RPMI7951 (cell line): Measurements from ENCODE around the gene TRIM39. TPM values are rescaled to one million over a fixed set of nuclear protein-coding genes. Genes with fewer than 3 reads are reported as not detected.
A peak's percentile ranks its signal among the peaks of the same experiment; 100 is the strongest.

Experiments
- DNase-seq: peaks from one replicate; pipeline ENCODE4 v3.0.0-alpha.2; 2012; ENCODE audit warnings: low read depth
- total RNA-seq: library from RNA; depleted of rRNA; stranded (reverse); fragments of >200 nt; shearing (Covaris generic); gene quantifications from 2 replicates; pipeline ENCODE4 v1.2.3, GENCODE V29; 2014

Gene TRIM39
- total RNA-seq, 1 experiment from 2014 or later: 6.7 TPM

GRCh38 chr6:30327232-30327746, 562 bp downstream of the TRIM39 start:
- DNase-seq: no peak

- no peak for DNase-seq
Observed at GRCh38 chr6:30328397-30328796, 1.7 kb downstream of the TRIM39 start.

GRCh38 chr6:30329331-30329730, 2.6 kb downstream of the TRIM39 start:
- DNase-seq: no peak

- DNase-seq: no peak
Observed at GRCh38 chr6:30331981-30332380, 5.3 kb downstream of the TRIM39 start.

GRCh38 chr6:30334075-30334783, 7.5 kb downstream of the TRIM39 start:
- DNase-seq: no peak

- no peak for DNase-seq
Observed at GRCh38 chr6:30340589-30341054, 13.9 kb downstream of the TRIM39 start.

- no peak for DNase-seq
Observed at GRCh38 chr6:30341218-30341617, 14.5 kb downstream of the TRIM39 start.

GRCh38 chr6:30341728-30342127, 15.0 kb downstream of the TRIM39 start:
- no peak for DNase-seq

GRCh38 chr6:30344191-30344867, 17.6 kb downstream of the TRIM39 start:
- DNase-seq: no peak

GRCh38 chr6:30344868-30345671, 18.3 kb downstream of the TRIM39 start, which contains the start of gene RPP21:
TSS of gene RPP21 (plus strand) at chr6:30345156. CDS start at chr6:30345172, 16 bp downstream.
- DNase-seq: peak; percentile 75

GRCh38 chr6:30345852-30346251, 19.1 kb downstream of the TRIM39 start:
- DNase-seq: no peak

GRCh38 chr6:30348957-30349356, 22.2 kb downstream of the TRIM39 start:
- no peak for DNase-seq

- DNase-seq: no peak
Observed at GRCh38 chr6:30349421-30350177, 22.9 kb downstream of the TRIM39 start.

- no peak for DNase-seq
Observed at GRCh38 chr6:30350524-30350923, 23.8 kb downstream of the TRIM39 start.

- no peak for DNase-seq
Observed at GRCh38 chr6:30352550-30352949, 25.8 kb downstream of the TRIM39 start.

- DNase-seq: no peak
Observed at GRCh38 chr6:30355281-30355680, 28.6 kb downstream of the TRIM39 start.

- no peak for DNase-seq
Observed at GRCh38 chr6:30356536-30356935, 29.8 kb downstream of the TRIM39 start.

- peak; percentile 64 for DNase-seq
Observed at GRCh38 chr6:30357678-30358540, 31.2 kb downstream of the TRIM39 start.

GRCh38 chr6:30359276-30359675, 32.5 kb downstream of the TRIM39 start:
- DNase-seq: no peak

- no peak for DNase-seq
Observed at GRCh38 chr6:30360139-30360538, 33.4 kb downstream of the TRIM39 start.
